PFSK-1 (cell line): Measurements from ENCODE around the gene KCNK1.

ENCODE experiments used
- FOXP2 ChIP-seq: optimal IDR thresholded peaks from 2 replicates; pipeline ENCODE3; 2011; ENCODE audit warnings: borderline replicate concordance, control low read depth, inconsistent platforms; ENCODE audit not compliant: insufficient read depth; ENCODE audit errors: extremely low read length, extremely low read depth
- POLR2AphosphoS5 ChIP-seq: IDR thresholded peaks from 2 replicates; pipeline ENCODE4 v1.6.1; 2012; ENCODE audit warnings: low read depth, mild to moderate bottlenecking, control low read depth, low read length, moderate library complexity
- REST ChIP-seq, 2 experiments: IDR thresholded peaks; 2 replicates each; pipeline versions ENCODE4 v1.6.1 to v1.8.0; 2011 to 2012; ENCODE audit warnings: low read depth in 2 of 2, low read length in 2 of 2, control low read depth in 1 of 2, inconsistent platforms in 1 of 2, mild to moderate bottlenecking in 1 of 2, moderate library complexity in 1 of 2; ENCODE audit not compliant: insufficient read depth in 1 of 2
- SIN3A ChIP-seq: IDR thresholded peaks from 2 replicates; pipeline ENCODE4 v1.6.1; 2012; ENCODE audit warnings: mild to moderate bottlenecking, low read length, moderate library complexity, borderline replicate concordance; ENCODE audit not compliant: insufficient read depth
- TAF1 ChIP-seq: IDR thresholded peaks from 2 replicates; pipeline ENCODE4 v1.6.1; 2012; ENCODE audit warnings: low read length, control low read depth, borderline replicate concordance; ENCODE audit not compliant: insufficient read depth

GRCh38 chr1:233707153-233707879, 93.4 kb downstream of the KCNK1 start:
- no peak for TF ChIP-seq TAF1
- TF ChIP-seq POLR2AphosphoS5: no peak
- TF ChIP-seq REST (IDR thresholded peaks at IDR 0.05; ENCODE audit: insufficient read depth in 1 of 2, low read depth in 2 of 2, low read length in 2 of 2): no peak
- TF ChIP-seq SIN3A: no peak
- TF ChIP-seq FOXP2: no peak
